Mesenchymal stem cell (in vitro differentiated cells and primary cell): ENCODE results near the gene AKAP13.
A peak's percentile ranks its signal among the peaks of the same experiment; 100 is the strongest.

Experiments
- DNase-seq: peaks from one replicate; pipeline ENCODE4 v3.0.0-alpha.2; 2013
- H2AFZ ChIP-seq: one replicate; pipeline ENCODE4 v1.6.1; 2013; ENCODE audit warnings: low read depth, mild to moderate bottlenecking, control low read depth, inconsistent platforms, low read length, moderate library complexity
- H2AK5ac ChIP-seq: 2 replicates; pipeline ENCODE4 v1.6.1; 2013; ENCODE audit warnings: low read length, moderate library complexity, mild to moderate bottlenecking, inconsistent platforms; ENCODE audit not compliant: severe bottlenecking
- H2BK120ac ChIP-seq: one replicate; pipeline ENCODE4 v1.6.1; 2013; ENCODE audit warnings: low read depth, mild to moderate bottlenecking, inconsistent platforms, low read length, moderate library complexity
- H2BK12ac ChIP-seq, 2 experiments: one replicate each; pipeline ENCODE4 v1.6.1; 2013; ENCODE audit warnings: inconsistent platforms in 2 of 2, low read length in 2 of 2, mild to moderate bottlenecking in 2 of 2, moderate library complexity in 2 of 2, control low read depth in 1 of 2
- H2BK15ac ChIP-seq: one replicate; pipeline ENCODE4 v1.6.1; 2013; ENCODE audit warnings: mild to moderate bottlenecking, low read depth, inconsistent platforms; ENCODE audit not compliant: poor library complexity, severe bottlenecking
- H2BK5ac ChIP-seq: 2 replicates; pipeline ENCODE4 v1.6.1; 2013; ENCODE audit warnings: low read depth, mild to moderate bottlenecking, low read length, control low read depth, inconsistent platforms; ENCODE audit not compliant: poor library complexity, severe bottlenecking
- H3K14ac ChIP-seq, 2 experiments: one replicate each; pipeline ENCODE4 v1.6.1; 2013; ENCODE audit warnings: inconsistent platforms in 2 of 2, low read length in 2 of 2, control low read depth in 1 of 2, mild to moderate bottlenecking in 1 of 2, moderate library complexity in 1 of 2
- H3K18ac ChIP-seq, 2 experiments: one replicate each; pipeline ENCODE4 v1.6.1; 2013; ENCODE audit warnings: inconsistent platforms in 2 of 2, low read length in 2 of 2, control low read depth in 1 of 2, low read depth in 1 of 2, mild to moderate bottlenecking in 1 of 2
- H3K23ac ChIP-seq, 2 experiments: one replicate each; pipeline ENCODE4 v1.6.1; 2013; ENCODE audit warnings: inconsistent platforms in 2 of 2, low read length in 2 of 2, mild to moderate bottlenecking in 2 of 2, moderate library complexity in 2 of 2, control low read depth in 1 of 2
- H3K27ac ChIP-seq: 2 replicates; pipeline ENCODE4 v1.5.1; 2013; ENCODE audit warnings: mild to moderate bottlenecking, moderate library complexity, low read length, control low read depth, inconsistent platforms; ENCODE audit not compliant: poor library complexity, severe bottlenecking
- H3K27me3 ChIP-seq, 2 experiments: 2 replicates each; pipeline versions ENCODE4 v1.6.1 to v1.7.0; 2013; ENCODE audit warnings: low read length in 2 of 2, mild to moderate bottlenecking in 2 of 2, moderate library complexity in 2 of 2, control low read depth in 1 of 2, inconsistent platforms in 1 of 2; ENCODE audit not compliant: control insufficient read depth in 1 of 2, insufficient read depth in 1 of 2
- H3K36me3 ChIP-seq, 2 experiments: 2 replicates each; pipeline versions ENCODE4 v1.6.1 to v1.7.0; 2013; ENCODE audit warnings: low read length in 2 of 2, control low read depth in 1 of 2, inconsistent platforms in 1 of 2, low read depth in 1 of 2, mild to moderate bottlenecking in 1 of 2; ENCODE audit not compliant: insufficient read depth in 2 of 2, control insufficient read depth in 1 of 2
- H3K4ac ChIP-seq, 2 experiments: one replicate each; pipeline ENCODE4 v1.6.1; 2013; ENCODE audit warnings: inconsistent platforms in 2 of 2, low read length in 2 of 2, mild to moderate bottlenecking in 2 of 2, moderate library complexity in 2 of 2, control low read depth in 1 of 2, low read depth in 1 of 2
- H3K4me1 ChIP-seq: 2 replicates; pipeline ENCODE4 v1.6.1; 2013; ENCODE audit warnings: low read depth, low read length, control low read depth; ENCODE audit not compliant: control insufficient read depth, insufficient read depth
- H3K4me2 ChIP-seq: 2 replicates; pipeline ENCODE4 v1.6.1; 2013; ENCODE audit warnings: low read length, mild to moderate bottlenecking, inconsistent platforms; ENCODE audit not compliant: poor library complexity, severe bottlenecking
- H3K4me3 ChIP-seq, 2 experiments: 2 replicates each; pipeline versions ENCODE4 v1.5.1 to v1.7.0; 2013; ENCODE audit warnings: low read length in 2 of 2, mild to moderate bottlenecking in 2 of 2, control low read depth in 1 of 2, low read depth in 1 of 2; ENCODE audit not compliant: insufficient read depth in 1 of 2
- H3K79me1 ChIP-seq: replicated peaks from 2 replicates; pipeline ENCODE4 v1.6.1; 2013; ENCODE audit warnings: mild to moderate bottlenecking, control low read depth, low read length, inconsistent platforms; ENCODE audit not compliant: poor library complexity, severe bottlenecking
- H3K9ac ChIP-seq: 2 replicates; pipeline ENCODE4 v1.7.0; 2013; ENCODE audit warnings: mild to moderate bottlenecking, low read length, moderate library complexity
- H3K9me3 ChIP-seq: 2 replicates; pipeline ENCODE4 v1.7.0; 2013; ENCODE audit warnings: mild to moderate bottlenecking, low read length; ENCODE audit not compliant: control insufficient read depth
- H4K8ac ChIP-seq: one replicate; pipeline ENCODE4 v1.6.1; 2013; ENCODE audit warnings: inconsistent platforms, mild to moderate bottlenecking, low read length, moderate library complexity
- H4K91ac ChIP-seq: one replicate; pipeline ENCODE4 v1.6.1; 2013; ENCODE audit warnings: mild to moderate bottlenecking, low read length, inconsistent platforms
- WGBS: methylation state at CpG from one replicate; pipeline ENCODE4 v1.1.7; 2013; ENCODE audit warnings: mixed read lengths; 5-methylcytosine and 5-hydroxymethylcytosine counted together

AKAP13 gene

GRCh38 chr15:85684174-85684710 is 303.8 kb downstream of the AKAP13 start:
- Histone ChIP-seq H3K9ac (no peak overlapping the region), H3K79me1 (peaks cover 6% of the 10 kb centered on the region), H2BK12ac (no peak overlapping the region), H3K36me3 (peaks cover 13 to 92% of the 10 kb centered on the region in 2 experiments), H3K4me2 (no peak overlapping the region), H4K91ac (no peak overlapping the region), H3K14ac (no peak overlapping the region), H2AFZ (no peak overlapping the region), H4K8ac (no peak overlapping the region), H3K27ac (no peak overlapping the region), H2AK5ac (no peak overlapping the region), H3K4ac (no peak overlapping the region), H3K4me3 (no peak overlapping the region), H2BK5ac (no peak overlapping the region), H2BK15ac (no peak overlapping the region), H3K23ac (no peak overlapping the region), H3K4me1 (no peaks in the 10 kb centered on the region), H3K27me3 (no peaks in the 10 kb centered on the region), H2BK120ac (no peak overlapping the region), H3K9me3 (no peaks in the 10 kb centered on the region), H3K18ac (no peak overlapping the region)
- over 99% methylated on average over 5 of the region's 6 CpGs for WGBS
- no peak for DNase-seq

GRCh38 chr15:85685356-85685755 is 305.0 kb downstream of the AKAP13 start:
- Histone ChIP-seq H3K9ac (no peak overlapping the region), H2AFZ (no peak overlapping the region), H3K4me1 (no peaks in the 10 kb centered on the region), H3K4me2 (no peak overlapping the region), H4K8ac (no peak overlapping the region), H3K36me3 (peaks cover 13 to 82% of the 10 kb centered on the region in 2 experiments), H2BK120ac (no peak overlapping the region), H3K14ac (no peak overlapping the region), H3K9me3 (no peaks in the 10 kb centered on the region), H4K91ac (no peak overlapping the region), H3K79me1 (peaks cover 6% of the 10 kb centered on the region), H3K18ac (no peak overlapping the region), H3K27me3 (no peaks in the 10 kb centered on the region), H3K4me3 (no peak overlapping the region), H2BK5ac (no peak overlapping the region), H3K4ac (no peak overlapping the region), H2AK5ac (no peak overlapping the region), H3K23ac (no peak overlapping the region), H3K27ac (no peak overlapping the region), H2BK12ac (no peak overlapping the region), H2BK15ac (no peak overlapping the region)
- WGBS: 91% methylated on average over 9 of the region's 9 CpGs
- no peak for DNase-seq

GRCh38 chr15:85687329-85687728 is 306.9 kb downstream of the AKAP13 start:
- 100% methylated on average over 2 of the region's 2 CpGs for WGBS
- no peak overlapping the region for H2BK12ac ChIP-seq
- no peak overlapping the region for H2BK120ac ChIP-seq
- H3K27me3 ChIP-seq: no peaks in the 10 kb centered on the region
- H3K36me3 ChIP-seq: peaks cover 17 to 86% of the 10 kb centered on the region in 2 experiments
- H3K9ac ChIP-seq: no peak overlapping the region
- no peak overlapping the region for H3K23ac ChIP-seq
- no peak overlapping the region for H2AK5ac ChIP-seq
- no peaks in the 10 kb centered on the region for H3K9me3 ChIP-seq
- no peak overlapping the region for H3K18ac ChIP-seq
- H3K27ac ChIP-seq: no peak overlapping the region
- H2BK15ac ChIP-seq: no peak overlapping the region
- peaks cover 14% of the 10 kb centered on the region for H3K79me1 ChIP-seq
- H3K14ac ChIP-seq: no peak overlapping the region
- no peak overlapping the region for H2AFZ ChIP-seq
- H2BK5ac ChIP-seq: no peak overlapping the region
- H4K91ac ChIP-seq: no peak overlapping the region
- H3K4me3 ChIP-seq: no peak overlapping the region
- H3K4me1 ChIP-seq: peaks cover 3% of the 10 kb centered on the region
- H3K4me2 ChIP-seq: no peak overlapping the region
- DNase-seq: no peak
- no peak overlapping the region for H3K4ac ChIP-seq
- no peak overlapping the region for H4K8ac ChIP-seq

GRCh38 chr15:85688711-85689110 is 308.3 kb downstream of the AKAP13 start:
- H3K4me2 ChIP-seq: no peak overlapping the region
- H2BK120ac ChIP-seq: no peak overlapping the region
- H3K36me3 ChIP-seq: peaks cover 11 to 88% of the 10 kb centered on the region in 2 experiments
- H2BK5ac ChIP-seq: no peak overlapping the region
- peaks cover 3% of the 10 kb centered on the region for H3K4me1 ChIP-seq
- H4K8ac ChIP-seq: no peak overlapping the region
- peak overlapping the region; percentile 92 for H3K9ac ChIP-seq
- H3K4ac ChIP-seq: no peak overlapping the region
- H3K27ac ChIP-seq: no peak overlapping the region
- no peak overlapping the region for H2BK12ac ChIP-seq
- H2BK15ac ChIP-seq: no peak overlapping the region
- H3K18ac ChIP-seq: no peak overlapping the region
- no peak overlapping the region for H3K4me3 ChIP-seq
- no peaks in the 10 kb centered on the region for H3K9me3 ChIP-seq
- no peak overlapping the region for H2AFZ ChIP-seq
- no peak overlapping the region for H3K23ac ChIP-seq
- H3K79me1 ChIP-seq: peaks cover 14% of the 10 kb centered on the region
- H4K91ac ChIP-seq: no peak overlapping the region
- no peak for DNase-seq
- no peak overlapping the region for H3K14ac ChIP-seq
- no peaks in the 10 kb centered on the region for H3K27me3 ChIP-seq
- H2AK5ac ChIP-seq: no peak overlapping the region
- 34% methylated on average over 1 of the region's 3 CpGs for WGBS
